Stimulated activated CD8-positive, alpha-beta memory T cell treated with anti-CD3 and anti-CD28 coated beads, Interleukin-7, amount 100 ng/mL, for 24 hours (primary cell): ENCODE results near the gene MICU1.

Source experiments
- DNase-seq: peaks from one replicate; pipeline ENCODE4 v3.0.0-alpha.2; 2020; ENCODE audit warnings: low read depth

The MICU1 gene

GRCh38 chr10:72626444-72626754, 520 bp upstream of the MICU1 start:
- DNase-seq = no peak

- DNase-seq = no peak
These were observed 637 bp downstream of the MICU1 start for GRCh38 chr10:72625276-72625607.

- DNase-seq = no peak
These were observed 3.6 kb downstream of the MICU1 start for GRCh38 chr10:72622271-72622670.

GRCh38 chr10:72616716-72617115, 9.2 kb downstream of the MICU1 start:
- no peak for DNase-seq

- DNase-seq = no peak
These were observed 9.9 kb downstream of the MICU1 start for GRCh38 chr10:72615970-72616369.

- DNase-seq = no peak
These were observed 13.6 kb downstream of the MICU1 start for GRCh38 chr10:72612203-72612826.

GRCh38 chr10:72611783-72612182, 14.1 kb downstream of the MICU1 start:
- DNase-seq = no peak

- DNase-seq = no peak
These were observed 15.4 kb downstream of the MICU1 start for GRCh38 chr10:72610466-72610865.

- no peak for DNase-seq
These were observed 20.8 kb downstream of the MICU1 start for GRCh38 chr10:72605122-72605521.

GRCh38 chr10:72601144-72601543, 24.7 kb downstream of the MICU1 start:
- no peak for DNase-seq

- no peak for DNase-seq
These were observed 26.8 kb downstream of the MICU1 start for GRCh38 chr10:72598769-72599701.

GRCh38 chr10:72597897-72598296, 28.0 kb downstream of the MICU1 start:
- no peak for DNase-seq

- no peak for DNase-seq
These were observed 30.4 kb downstream of the MICU1 start for GRCh38 chr10:72595436-72595835.

GRCh38 chr10:72593963-72594362, 31.9 kb downstream of the MICU1 start:
- DNase-seq = no peak

GRCh38 chr10:72588266-72588665, 37.6 kb downstream of the MICU1 start:
- no peak for DNase-seq

- DNase-seq = no peak
These were observed 38.3 kb downstream of the MICU1 start for GRCh38 chr10:72587568-72587967.

- no peak for DNase-seq
These were observed 51.2 kb downstream of the MICU1 start for GRCh38 chr10:72574636-72575035.

- no peak for DNase-seq
These were observed 52.8 kb downstream of the MICU1 start for GRCh38 chr10:72573079-72573478.

GRCh38 chr10:72567889-72568640, 57.8 kb downstream of the MICU1 start:
- no peak for DNase-seq

- DNase-seq = no peak
These were observed 58.5 kb downstream of the MICU1 start for GRCh38 chr10:72567421-72567820.

GRCh38 chr10:72564596-72564995, 61.3 kb downstream of the MICU1 start:
- DNase-seq = no peak

GRCh38 chr10:72563327-72563932, 62.4 kb downstream of the MICU1 start:
- no peak for DNase-seq

- no peak for DNase-seq
These were observed 64.1 kb downstream of the MICU1 start for GRCh38 chr10:72561745-72562166.
